Amniotic stem cell (primary cell): Measurements from ENCODE around the gene ADGRD1.
"Not testable (repeated sequence)": the region's sequence is repeated elsewhere in the genome, so short reads cannot be mapped to it uniquely, and the experiment has no call there.

ENCODE experiments used
- DNase-seq: peaks from one replicate; lab custom pipeline; 2025; lab: John Stamatoyannopoulos, UW

ADGRD1 gene

DNA sequence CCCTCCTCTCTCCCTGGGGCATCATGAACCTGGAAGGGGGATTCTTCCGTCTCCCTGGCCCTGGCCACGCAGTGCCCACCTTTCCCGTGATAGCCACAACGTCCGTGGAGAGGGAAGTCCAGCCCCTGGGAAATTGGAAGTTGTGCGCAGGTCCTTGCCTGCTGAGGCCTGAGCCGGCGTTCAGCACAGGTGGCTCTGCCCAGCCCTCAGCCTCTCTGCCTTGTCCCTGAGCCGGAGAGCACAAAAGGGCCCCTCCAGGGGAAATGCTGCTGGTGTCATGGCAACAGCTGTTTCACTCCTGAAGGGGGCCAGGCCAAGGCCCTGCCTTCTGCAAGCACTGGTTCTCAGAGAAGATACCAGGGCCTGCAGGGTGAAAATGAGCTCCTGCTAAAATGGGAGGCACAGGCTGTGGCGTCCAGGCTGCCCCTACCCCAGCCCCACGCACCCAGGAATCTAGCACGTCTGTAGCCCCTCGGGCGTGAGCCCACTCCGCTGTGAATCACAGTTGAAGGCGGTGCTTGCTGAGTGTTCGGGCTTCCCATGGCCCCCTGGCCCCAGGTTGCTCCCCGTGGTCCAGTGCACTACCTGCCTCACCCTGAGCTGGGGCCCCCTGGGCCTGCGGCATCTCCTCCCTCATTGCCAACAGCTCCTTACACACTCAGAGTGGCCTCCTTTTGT, 149.4 kb downstream of the ADGRD1 start:
- no peak for DNase-seq

DNA sequence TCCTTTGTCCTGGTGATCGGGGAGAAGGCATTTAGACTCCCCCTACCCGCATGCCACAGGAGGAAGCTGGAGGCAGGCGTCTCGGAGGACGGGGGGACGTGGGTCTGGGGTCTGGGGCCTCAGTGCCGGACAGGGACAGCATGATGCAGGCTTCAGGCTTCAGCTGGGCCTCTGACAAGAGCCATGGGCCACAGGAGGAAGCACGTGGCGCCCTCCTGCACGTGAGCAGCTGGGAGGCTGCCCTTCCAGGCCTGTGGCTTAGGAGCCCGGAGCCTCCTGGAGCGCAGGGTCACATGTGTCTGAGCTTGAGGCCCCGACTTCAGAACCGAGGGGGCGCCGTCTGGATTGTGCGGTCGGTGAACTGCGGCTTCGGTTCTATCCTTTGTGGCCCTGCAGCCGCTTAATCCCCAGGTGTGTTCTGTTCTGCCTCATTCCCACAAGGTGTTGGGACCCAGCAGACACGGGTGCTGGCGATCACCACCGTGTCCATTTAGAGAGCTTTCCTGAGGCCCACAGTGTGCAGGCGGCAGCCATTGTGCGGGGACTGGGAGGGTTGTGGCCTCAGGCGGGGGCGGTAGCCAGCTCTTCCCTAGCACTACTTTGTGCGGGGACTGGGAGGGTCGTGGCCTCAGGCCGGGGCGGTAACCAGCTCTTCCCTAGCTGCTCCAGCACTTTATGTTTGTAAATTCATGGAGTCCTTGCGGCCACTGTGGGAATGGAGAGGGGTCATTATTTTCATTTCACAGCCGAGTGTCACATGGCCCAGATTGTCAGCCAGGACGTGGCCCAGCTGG, 150.2 kb downstream of the ADGRD1 start:
- DNase-seq, result no peak

DNA sequence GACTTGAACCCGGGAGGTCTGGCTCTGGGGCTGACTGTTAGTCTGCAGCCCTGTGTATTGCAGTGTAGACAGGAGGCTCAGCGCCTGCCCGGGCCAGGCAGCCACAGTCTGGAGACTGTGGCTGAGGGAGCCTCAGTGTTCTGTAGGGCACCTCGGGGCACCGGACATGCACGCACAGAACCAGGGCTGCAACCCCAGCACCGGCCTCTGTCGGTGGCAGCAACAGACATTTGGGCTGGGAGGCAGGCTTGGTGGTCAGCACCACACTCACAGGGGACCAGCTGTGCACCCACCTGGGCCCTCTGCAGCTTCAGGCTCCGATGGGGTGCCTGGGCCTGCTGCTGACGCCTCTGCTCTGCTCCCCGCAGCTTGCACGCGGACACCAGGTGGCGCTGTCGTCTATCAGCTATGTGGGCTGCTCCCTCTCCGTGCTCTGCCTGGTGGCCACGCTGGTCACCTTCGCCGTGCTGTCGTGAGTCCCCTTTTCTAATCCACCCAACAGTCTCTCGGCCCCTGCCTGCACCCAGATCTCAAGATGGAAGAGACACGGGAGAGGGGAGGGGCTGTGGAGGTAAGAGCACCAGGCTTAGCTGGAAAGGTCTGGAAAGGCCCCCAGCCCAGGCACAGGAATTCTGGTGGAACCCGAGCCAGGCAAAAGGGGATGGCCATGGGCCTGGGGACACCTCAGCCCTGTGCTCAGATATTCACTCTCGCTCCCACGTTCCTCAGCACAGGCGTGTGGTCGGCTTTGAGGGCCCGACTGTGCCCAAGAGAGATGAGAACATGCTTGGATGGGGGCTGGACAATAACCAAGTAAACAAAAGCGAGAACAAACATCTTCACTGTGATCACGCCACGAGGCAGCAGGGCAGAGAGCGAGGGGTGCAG, 151.0 kb downstream of the ADGRD1 start:
- no peak for DNase-seq

DNA sequence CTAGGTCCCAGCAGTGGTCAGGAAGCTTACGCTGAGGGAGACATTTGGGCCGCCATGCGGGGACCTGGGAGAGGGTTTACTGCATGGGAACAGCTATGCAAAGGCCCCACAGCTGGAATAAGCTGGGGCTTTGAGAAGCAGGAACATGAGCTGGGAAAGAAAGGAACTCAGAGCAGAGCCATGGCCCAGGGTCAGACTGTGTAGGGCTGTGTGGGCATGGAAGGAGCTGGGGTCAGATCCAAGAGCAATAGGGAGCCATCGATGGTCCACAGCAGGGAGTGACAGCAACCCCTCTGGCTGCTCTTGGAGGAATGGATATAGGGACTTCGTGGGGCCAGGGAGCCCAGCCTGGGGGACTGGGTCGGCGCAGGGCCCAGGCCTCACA, 151.6 kb downstream of the ADGRD1 start:
- no peak for DNase-seq

DNA sequence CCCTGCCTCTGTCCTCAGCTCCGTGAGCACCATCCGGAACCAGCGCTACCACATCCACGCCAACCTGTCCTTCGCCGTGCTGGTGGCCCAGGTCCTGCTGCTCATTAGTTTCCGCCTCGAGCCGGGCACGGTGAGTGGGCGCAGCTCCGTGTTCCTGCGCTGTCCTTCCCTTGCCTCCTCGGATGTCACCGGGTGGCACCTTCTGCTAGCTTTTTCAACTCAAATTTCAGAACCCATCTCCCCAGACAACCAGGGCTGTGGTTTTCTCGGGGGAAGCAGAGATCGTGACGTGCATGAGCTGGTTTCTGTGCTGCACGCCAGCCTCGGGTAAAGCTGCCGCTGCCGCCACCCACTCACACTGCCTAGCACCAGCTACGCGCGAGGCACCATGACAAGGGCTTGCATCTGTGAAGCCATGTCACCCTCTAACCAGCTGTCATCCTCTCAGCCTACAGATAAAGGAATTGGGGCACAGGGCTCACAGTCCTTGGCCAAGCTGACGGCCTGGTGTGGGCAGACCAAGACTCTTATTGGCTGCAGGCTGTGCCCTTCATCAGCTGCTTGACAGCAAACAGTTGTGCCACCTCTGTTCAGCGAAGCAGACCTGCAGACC, 152.1 kb downstream of the ADGRD1 start:
- DNase-seq, result no peak

DNA sequence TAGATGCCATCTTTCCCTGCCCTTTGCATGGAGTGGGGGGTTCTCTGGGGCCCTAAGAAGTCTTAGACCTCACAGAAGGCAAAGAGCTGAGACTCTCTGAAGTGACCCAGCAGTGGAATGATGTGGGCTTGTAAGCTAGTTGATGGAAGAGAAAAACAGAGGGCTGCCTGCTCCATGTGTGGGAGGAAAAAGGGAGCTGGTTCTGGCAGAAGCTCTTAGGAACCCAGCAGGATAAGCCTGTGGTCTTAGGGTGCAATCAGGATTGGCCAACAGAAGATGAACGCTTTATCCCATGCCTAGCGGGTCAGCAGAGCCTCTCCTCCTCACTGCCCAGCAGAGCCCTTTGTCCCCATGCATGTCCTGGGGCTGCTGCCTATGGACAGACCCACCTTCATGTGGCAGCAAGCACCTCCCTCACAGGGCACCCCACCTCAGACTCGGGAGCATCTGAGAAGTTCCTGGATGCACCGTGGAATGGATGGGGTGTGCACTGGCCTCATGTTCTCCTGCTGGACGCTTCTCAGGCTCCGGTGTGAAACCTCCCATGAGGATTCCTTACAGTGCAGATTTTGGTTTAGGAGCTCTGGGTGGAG, 152.7 kb downstream of the ADGRD1 start:
- no peak for DNase-seq

DNA sequence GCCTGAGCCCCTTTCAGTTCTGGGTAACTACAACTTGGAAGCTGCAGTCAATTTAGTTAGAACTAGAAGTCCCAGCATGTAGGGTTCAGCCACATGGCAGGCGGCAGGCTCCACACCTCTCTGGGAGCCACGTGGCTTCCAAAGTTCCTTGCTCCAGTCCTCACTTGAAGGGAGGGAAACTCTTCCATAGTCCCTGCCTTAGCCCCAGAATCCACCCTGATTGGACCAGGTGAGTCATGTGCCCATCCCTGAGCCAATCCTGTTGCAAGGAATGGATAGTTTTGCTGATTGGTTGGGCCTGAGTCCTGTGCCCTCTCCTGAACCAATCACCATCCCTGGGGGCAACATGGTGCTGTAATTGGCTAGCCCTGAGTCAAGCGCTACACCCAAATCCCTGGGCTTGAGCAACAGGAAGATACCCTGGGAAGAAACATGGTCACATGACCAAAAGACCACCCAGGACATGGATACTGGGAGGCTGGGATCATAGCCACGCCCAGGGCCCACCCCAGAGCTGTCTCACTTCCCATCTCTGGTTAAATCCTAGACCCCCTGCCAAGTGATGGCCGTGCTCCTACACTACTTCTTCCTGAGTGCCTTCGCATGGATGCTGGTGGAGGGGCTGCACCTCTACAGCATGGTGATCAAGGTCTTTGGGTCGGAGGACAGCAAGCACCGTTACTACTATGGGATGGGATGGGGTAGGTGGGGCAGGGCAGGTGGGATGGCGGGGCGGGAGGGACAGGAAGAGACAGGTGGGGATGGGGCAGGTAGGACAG, 154.7 kb downstream of the ADGRD1 start:
- no peak for DNase-seq

DNA sequence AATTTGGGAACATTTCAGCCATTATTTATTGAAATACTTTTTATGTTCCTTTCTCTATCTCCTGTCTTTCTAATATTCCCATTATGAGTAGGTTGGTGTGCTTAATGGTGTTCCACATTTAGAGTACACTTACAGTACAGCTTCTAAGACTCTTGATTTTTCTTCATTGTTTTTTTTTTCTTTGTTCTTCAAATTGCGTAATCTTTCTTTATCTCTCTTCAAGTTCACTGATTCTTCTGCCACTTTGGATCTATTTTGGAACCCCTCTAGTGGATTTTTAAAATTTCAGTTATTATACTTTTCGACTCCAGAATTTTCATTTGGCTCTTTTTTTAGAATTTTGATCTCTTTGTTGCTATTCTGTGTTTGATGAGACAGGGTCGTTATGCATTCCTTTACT, 157.7 kb downstream of the ADGRD1 start:
- DNase-seq, result no peak

DNA sequence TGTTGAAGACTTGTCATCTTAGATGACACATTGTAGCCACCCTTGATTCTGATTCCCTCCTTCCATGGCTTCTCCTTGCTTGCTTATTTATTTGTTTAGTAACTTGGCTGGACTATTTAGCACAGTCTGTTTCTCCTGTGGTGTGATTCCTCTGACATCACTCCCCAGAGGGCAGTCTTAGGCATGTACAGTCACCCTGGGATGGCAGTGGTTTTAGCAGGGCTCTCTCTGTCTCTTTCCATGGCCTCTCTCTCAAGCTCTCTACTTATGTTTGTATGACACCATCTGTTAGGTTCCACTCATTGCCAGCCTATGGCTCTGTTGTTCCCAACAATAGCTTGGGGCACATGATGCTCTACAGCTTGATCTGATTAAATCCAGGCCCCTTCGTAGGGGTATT, 158.3 kb downstream of the ADGRD1 start:
- DNase-seq, result no peak

DNA sequence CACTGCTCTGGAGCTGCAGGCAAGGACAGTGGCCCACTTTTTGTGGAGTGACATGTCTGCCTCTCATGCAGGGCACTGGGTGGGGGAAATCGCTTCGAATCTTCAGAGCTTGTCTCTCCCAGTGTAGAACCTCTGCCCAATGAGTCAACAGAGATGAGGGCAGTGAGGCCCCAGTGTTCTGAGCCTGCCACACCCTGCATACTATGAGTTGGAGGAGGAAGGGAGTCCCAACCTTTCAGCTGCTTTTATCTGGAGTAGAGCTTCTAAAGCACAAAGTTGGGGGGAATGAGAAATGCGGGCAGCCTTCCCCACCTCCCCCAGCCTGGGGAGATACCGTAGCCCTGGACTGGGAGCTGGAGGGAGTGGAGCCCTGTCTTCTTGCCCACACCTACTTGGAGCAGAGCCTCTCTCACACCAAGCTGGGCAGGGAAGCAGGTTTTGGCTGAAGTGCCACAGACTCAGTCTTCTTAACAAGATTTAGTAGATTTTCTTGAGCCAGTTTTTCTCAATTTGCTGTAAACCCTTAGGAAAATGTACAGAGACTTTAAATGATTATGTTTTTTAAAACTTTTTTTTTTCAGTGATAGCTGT, 159.1 kb downstream of the ADGRD1 start:
- no peak for DNase-seq

DNA sequence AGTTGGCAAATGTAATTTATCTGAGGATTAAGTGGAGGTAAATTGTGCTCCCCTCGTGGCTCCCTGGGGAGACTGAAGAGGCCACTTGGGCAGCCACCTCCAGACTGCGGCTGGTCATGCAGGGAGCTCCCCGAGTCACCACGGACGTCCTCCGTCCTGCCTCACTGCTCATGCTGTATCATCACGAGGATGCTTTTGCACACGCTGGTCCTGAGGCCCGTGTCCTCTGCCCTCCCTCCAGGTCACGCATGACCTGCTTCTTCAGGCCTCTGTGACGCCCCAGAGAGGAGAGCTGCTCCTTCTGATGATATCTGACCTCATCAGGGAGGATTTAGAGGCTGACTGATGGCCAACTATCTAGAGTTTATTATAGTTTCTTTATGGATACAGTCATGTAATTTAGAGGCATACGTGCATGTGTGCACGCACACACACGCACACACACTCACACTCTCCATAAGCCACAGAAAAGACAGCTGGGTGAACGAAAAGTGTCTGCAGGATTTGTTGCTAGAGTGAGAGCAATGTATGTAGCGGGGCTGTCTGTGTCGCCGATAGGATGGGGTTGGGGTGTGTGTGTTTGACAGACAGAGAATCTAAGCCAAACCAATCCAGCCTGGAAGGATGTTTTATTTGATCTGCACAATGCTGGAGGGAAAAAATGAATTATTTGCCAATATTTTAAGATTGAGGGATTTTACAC, 160.0 kb downstream of the ADGRD1 start:
- no peak for DNase-seq

DNA sequence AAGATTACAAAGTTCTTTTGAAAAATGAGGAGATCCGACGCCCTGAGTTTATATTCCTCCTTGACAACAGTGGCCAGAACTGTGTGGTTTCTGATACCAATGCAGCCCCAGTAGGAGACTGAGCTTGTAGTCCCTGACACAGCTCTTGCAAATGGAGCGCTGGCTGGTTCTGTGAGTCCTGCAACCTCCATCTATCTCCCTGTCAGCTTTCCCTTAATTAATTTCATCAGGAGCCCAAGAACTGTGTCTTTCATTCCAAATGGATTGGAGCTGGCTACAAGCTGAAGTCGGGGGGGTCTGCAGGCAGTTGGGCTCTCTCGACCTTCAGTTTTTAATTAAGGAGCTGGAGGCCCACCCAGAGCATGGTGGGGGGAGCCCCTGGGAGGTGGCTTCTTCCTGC, 160.6 kb downstream of the ADGRD1 start:
- DNase-seq, result no peak

DNA sequence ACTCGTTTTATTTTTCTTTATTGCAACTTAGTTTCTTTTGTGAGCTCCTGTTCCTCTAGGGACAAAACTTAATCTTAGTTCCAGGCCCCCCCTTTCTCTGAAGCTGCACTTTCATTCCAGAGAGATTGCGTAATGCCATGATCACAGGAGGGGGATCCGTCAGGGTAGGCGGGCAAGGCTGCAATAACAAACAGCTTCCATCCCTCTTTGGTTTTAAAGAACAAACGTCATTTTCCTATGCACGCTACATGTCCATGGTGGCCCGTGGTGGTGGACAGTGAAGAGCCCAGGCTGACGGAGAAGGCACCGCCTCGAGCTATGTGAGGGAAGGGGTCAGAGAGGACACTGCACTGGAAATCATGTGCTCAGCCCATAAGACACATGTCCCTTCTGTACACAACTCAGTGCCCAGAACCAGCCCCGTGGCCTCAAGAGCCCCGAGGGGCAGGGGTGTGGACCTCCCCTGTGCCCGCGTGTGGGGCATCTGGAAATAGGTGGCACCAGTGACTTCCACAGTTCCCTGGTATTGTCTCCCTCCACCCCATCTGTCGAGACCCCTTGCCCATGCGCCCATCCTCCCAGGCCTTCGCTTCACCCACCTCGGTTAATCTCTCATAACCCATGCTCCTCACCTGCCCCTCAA, 161.4 kb downstream of the ADGRD1 start:
- no peak for DNase-seq

DNA sequence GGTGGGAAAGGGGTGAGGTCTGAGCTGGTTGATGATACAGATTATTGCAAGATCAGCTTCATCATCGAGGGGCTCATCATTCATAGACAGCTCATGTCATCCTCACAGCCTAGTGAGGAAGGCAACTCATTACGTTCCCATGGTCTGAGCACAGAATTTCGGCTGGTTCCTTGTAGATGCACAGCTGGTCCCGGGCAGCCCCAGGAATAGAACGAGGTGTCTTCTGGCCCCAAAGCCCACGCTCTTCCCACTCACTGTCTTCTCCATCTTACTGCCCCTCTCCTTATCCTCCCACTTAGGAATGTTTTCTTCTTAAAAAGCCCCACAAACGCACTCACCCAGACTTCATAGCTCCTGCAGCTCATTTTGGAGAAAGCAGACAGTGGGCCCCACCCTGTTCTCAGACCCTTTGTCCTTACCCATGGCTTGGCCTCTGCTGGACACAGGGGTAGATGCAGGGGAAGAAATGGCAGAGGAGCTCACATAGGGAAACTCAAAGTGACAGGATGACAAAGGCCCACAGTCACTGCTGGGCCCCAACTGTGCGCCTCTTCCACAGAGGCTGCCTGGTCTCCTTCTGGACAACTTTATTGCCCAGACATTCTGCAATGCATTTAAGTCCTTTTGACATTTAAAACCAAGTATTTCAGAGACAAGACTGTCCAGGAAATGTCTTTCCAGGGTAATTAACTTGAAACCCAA, 162.2 kb downstream of the ADGRD1 start:
- no peak for DNase-seq

DNA sequence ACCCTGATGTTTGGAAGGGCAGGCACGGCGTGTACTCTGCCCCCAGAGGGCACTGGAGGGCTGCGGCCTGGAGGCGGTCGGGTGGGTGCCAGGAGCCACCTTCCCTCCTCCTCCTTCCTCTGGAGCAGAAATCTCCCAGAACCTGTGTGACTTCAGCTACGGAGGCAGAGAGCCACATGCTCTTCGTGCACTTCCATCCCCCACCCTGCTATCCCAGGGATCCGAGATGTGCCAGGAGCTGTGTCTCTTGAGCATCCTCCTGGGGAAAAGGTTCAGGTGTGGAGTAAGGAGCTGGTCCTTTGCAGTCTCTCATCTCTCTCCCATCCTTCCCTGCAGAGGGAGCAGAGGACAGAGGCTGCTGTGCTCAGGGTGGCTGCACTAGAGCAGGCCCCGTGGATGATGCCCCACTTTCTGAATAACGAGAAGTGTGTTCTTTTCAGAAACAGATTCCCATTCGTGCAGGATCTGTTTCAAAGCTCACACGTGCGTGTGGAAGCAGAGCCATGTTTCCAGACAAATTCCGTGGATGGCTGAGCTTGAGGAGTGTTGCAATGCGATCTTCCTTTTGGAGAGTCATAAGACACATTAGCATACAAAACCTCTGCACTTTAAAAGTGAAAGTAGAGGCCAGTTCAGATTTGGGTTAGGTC, 162.9 kb downstream of the ADGRD1 start:
- DNase-seq, result no peak

DNA sequence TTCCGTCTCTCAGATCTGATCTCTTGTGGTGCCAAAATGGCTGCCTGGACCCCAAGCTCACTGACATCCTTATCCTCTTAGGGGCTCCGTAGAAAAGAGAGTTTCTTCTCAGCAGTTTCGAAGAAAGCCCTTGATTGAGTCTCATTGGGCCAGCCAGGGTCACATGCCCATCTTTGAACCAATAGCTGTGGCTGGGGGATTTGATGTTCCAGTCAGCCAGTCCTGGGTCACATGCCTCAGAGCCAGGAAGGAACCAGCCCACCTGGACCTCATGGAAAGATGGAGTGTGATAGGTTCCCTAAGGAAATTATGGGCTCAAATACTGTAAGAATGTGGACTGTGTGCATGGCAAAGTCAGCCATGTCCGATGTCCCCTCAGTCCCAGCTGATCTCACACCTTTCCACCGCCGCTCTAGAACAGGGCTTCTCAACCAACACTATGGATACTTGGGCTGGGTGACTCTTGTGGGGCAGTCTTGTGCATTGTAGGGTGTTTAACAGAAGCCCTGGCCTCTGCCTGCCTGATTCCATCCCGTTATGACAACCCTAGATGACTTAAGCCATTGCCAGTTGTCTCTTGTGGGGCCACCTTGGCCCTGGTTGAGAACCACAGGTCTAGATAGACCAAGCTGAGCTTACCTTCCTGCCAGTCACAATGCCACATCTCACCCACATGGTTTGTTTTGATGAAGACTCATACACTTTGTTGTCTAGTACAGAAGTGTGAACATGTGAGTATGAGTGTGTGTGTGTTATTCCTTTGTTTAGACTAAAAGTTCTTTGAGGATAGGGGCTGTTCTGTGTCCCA, 163.9 kb downstream of the ADGRD1 start:
- no peak for DNase-seq

DNA sequence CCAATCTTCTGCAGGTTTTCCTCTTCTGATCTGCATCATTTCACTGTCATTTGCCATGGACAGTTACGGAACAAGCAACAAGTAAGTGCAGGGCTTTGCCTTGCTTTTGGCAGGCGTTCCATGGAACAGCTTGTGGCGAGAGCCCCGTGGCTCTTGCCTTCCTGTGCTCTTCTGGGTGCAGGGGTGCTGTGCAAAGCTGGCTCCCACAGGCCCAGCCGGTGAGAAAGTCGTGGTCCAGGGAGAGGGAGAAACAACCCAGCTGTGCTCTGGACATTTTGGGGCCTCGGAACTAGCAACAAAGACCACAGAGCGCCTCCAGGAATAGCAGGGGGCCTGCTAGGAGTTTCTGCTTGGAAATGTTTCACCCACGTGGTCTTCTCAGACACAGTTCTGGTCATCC, 164.7 kb downstream of the ADGRD1 start:
- DNase-seq, result no peak

DNA sequence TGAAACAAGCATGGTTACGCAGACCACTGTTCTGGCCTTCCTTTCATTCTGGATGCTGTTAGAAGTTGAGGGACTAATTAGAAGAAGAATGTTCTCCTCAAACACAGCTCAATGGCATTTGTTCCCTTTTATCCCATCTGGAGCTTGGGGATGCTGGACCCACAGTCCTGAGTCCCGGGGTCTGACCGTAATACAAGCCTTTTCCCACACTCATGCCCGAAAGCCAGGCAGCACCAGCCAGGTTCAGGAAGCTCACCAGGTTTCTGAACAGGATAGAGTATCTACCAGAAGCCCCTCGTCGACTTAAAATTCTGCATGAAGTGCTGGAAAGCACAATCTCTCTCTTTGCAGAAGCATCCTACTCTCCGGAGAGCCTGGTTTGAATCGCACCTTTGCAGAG, 165.6 kb downstream of the ADGRD1 start:
- DNase-seq, result not testable (repeated sequence)
